Neural cell (in vitro differentiated cells): Measurements from ENCODE around the gene CHTF18.

Experiments used
- TAF1 ChIP-seq: IDR thresholded peaks from 2 replicates; pipeline ENCODE4 v1.6.1; 2012; ENCODE audit warnings: low read depth
- TF ChIP-seq, protein P1 (sequence below): IDR thresholded peaks from 2 replicates; pipeline ENCODE4 v1.6.1; 2012; ENCODE audit warnings: borderline replicate concordance

- TF ChIP-seq TAF1: no peak
- TF ChIP-seq, protein P1, sequence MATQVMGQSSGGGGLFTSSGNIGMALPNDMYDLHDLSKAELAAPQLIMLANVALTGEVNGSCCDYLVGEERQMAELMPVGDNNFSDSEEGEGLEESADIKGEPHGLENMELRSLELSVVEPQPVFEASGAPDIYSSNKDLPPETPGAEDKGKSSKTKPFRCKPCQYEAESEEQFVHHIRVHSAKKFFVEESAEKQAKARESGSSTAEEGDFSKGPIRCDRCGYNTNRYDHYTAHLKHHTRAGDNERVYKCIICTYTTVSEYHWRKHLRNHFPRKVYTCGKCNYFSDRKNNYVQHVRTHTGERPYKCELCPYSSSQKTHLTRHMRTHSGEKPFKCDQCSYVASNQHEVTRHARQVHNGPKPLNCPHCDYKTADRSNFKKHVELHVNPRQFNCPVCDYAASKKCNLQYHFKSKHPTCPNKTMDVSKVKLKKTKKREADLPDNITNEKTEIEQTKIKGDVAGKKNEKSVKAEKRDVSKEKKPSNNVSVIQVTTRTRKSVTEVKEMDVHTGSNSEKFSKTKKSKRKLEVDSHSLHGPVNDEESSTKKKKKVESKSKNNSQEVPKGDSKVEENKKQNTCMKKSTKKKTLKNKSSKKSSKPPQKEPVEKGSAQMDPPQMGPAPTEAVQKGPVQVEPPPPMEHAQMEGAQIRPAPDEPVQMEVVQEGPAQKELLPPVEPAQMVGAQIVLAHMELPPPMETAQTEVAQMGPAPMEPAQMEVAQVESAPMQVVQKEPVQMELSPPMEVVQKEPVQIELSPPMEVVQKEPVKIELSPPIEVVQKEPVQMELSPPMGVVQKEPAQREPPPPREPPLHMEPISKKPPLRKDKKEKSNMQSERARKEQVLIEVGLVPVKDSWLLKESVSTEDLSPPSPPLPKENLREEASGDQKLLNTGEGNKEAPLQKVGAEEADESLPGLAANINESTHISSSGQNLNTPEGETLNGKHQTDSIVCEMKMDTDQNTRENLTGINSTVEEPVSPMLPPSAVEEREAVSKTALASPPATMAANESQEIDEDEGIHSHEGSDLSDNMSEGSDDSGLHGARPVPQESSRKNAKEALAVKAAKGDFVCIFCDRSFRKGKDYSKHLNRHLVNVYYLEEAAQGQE: no peak
Observed at GRCh38 chr16:805474-805873, 17.1 kb downstream of the CHTF18 start.
